Activated T-cell treated with anti-CD3 and anti-CD28 coated beads, Interleukin-2, amount 50 U/mL, for 24 hours (primary cell): Measurements from ENCODE around the gene HOXB6.

Experiments used
- DNase-seq: peaks from one replicate; pipeline ENCODE4 v3.0.0-alpha.2; 2020
- H3K27ac Mint-ChIP-seq: 2 replicates; pipeline ENCODE4 v1.8.0; 2020; ENCODE audit warnings: mild to moderate bottlenecking, mixed read lengths
- H3K27me3 Mint-ChIP-seq: 2 replicates; pipeline ENCODE4 v1.8.0; 2020; ENCODE audit warnings: mixed read lengths
- H3K36me3 Mint-ChIP-seq: 2 replicates; pipeline ENCODE4 v1.8.0; 2020; ENCODE audit warnings: low read depth, mixed read lengths
- H3K4me1 Mint-ChIP-seq: 2 replicates; pipeline ENCODE4 v1.8.0; 2020; ENCODE audit warnings: low read depth, mixed read lengths
- H3K4me3 Mint-ChIP-seq: 2 replicates; pipeline ENCODE4 v1.8.0; 2020; ENCODE audit warnings: mild to moderate bottlenecking, moderate library complexity, mixed read lengths
- H3K9me3 Mint-ChIP-seq: 2 replicates; pipeline ENCODE4 v1.8.0; 2020; ENCODE audit warnings: mixed read lengths

Gene HOXB6

GRCh38 chr17:48578616-48579470 lies 25.9 kb downstream of the HOXB6 start:
- peaks cover 76% of the 10 kb centered on the region for H3K27me3 Mint-ChIP-seq
- peak overlapping the region; percentile 83 for H3K4me3 Mint-ChIP-seq
- H3K36me3 Mint-ChIP-seq: no peaks in the 10 kb centered on the region
- DNase-seq: no peak
- H3K27ac Mint-ChIP-seq: peak overlapping the region; percentile 37
- peaks cover 50% of the 10 kb centered on the region for H3K4me1 Mint-ChIP-seq
- H3K9me3 Mint-ChIP-seq: no peaks in the 10 kb centered on the region

GRCh38 chr17:48577946-48578615 lies 26.7 kb downstream of the HOXB6 start, which contains the start of gene HOXB4:
Gene HOXB4 (minus strand): TSS chr17:48578350. CDS start chr17:48578319, 31 bp downstream.
- H3K4me3 Mint-ChIP-seq: peak within 1 kb of the TSS; percentile 83
- no peaks in the 10 kb centered on the region for H3K9me3 Mint-ChIP-seq

GRCh38 chr17:48577330-48577945 lies 27.3 kb downstream of the HOXB6 start:
- H3K9me3 Mint-ChIP-seq: no peaks in the 10 kb centered on the region
- peak overlapping the region; percentile 38 for H3K27ac Mint-ChIP-seq
- peak overlapping the region; percentile 75 for H3K4me3 Mint-ChIP-seq
- peaks cover 62% of the 10 kb centered on the region for H3K27me3 Mint-ChIP-seq
- peaks cover 47% of the 10 kb centered on the region for H3K4me1 Mint-ChIP-seq
- no peaks in the 10 kb centered on the region for H3K36me3 Mint-ChIP-seq
- peak; percentile 42 for DNase-seq

More at GRCh38 chr17:48577946-48578615, 26.7 kb downstream of the HOXB6 start, which contains the start of gene HOXB4:
- Mint-ChIP-seq H3K4me1 (peaks cover 50% of the 10 kb centered on the region), H3K27ac (peak within 1 kb of the TSS; percentile 83), H3K36me3 (no peaks in the 10 kb centered on the region), H3K27me3 (peaks cover 69% of the 10 kb centered on the region)
- peak; percentile 76 for DNase-seq

GRCh38 chr17:48576479-48577309 lies 28.1 kb downstream of the HOXB6 start:
- peaks cover 56% of the 10 kb centered on the region for H3K27me3 Mint-ChIP-seq
- no peaks in the 10 kb centered on the region for H3K9me3 Mint-ChIP-seq
- peak overlapping the region; percentile 75 for H3K4me3 Mint-ChIP-seq
- peaks cover 43% of the 10 kb centered on the region for H3K4me1 Mint-ChIP-seq
- H3K27ac Mint-ChIP-seq: peak overlapping the region; percentile 29
- no peaks in the 10 kb centered on the region for H3K36me3 Mint-ChIP-seq
- no peak for DNase-seq

GRCh38 chr17:48575673-48576478 lies 28.9 kb downstream of the HOXB6 start:
- Mint-ChIP-seq H3K4me1 (peaks cover 35% of the 10 kb centered on the region), H3K36me3 (no peaks in the 10 kb centered on the region), H3K4me3 (no peak overlapping the region), H3K9me3 (no peaks in the 10 kb centered on the region), H3K27ac (no peak overlapping the region), H3K27me3 (peaks cover 48% of the 10 kb centered on the region)
- no peak for DNase-seq

DNA sequence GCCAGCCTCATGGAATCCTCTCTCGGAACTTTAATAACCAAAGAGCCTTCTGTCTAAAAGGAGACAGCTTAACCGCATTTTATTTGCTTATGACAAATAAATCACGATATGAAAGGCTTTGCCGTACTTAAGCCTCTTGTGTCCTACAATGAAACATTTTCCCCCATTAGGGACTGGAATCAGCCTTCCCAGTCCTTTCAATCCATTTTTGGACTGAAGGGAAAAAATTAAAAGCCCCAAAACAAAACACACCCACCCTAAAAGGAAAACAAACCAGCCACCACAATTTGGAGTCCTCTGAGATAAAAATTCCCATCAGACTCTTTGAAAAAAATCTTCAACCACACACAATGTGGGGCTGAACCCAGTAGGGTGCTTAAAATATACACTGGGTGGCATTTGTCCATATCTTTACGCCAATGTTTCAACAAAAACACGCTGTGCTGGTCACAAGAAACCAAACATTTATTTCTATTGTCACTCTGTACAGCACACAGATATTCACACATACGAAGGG lies 29.7 kb downstream of the HOXB6 start:
- peaks cover 29% of the 10 kb centered on the region for H3K4me1 Mint-ChIP-seq
- H3K9me3 Mint-ChIP-seq: no peaks in the 10 kb centered on the region
- peaks cover 43% of the 10 kb centered on the region for H3K27me3 Mint-ChIP-seq
- no peak overlapping the region for H3K4me3 Mint-ChIP-seq
- H3K36me3 Mint-ChIP-seq: no peaks in the 10 kb centered on the region
- DNase-seq: no peak
- no peak overlapping the region for H3K27ac Mint-ChIP-seq

DNA sequence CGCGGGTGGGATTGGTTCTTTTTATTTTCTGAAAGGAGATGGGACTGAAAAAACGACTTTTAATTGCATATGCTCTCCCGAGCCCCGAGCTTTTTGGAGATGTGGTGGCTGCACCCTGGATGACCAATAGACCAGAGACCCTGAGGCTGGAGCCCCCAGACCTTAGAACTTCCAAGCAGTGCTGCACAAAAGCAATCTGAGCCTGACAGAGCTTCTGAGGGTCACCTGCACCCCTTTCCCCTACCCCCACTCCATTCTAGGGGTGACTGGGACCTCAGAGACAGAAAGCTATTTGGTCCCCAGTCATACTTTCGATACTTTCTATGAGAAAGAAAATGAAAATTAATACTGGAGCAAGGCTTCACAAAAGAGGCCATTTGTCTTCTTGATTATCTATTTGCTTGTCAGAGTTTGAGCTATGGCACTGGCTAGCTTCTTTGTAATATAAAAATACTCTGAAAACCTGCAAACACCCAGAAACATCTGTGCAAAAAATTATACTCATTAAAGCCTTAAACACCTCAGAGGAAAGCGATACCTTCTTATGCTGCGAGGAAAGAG lies 30.2 kb downstream of the HOXB6 start:
- Mint-ChIP-seq H3K27ac (no peak overlapping the region), H3K4me3 (no peak overlapping the region), H3K4me1 (peaks cover 26% of the 10 kb centered on the region), H3K36me3 (no peaks in the 10 kb centered on the region), H3K9me3 (no peaks in the 10 kb centered on the region), H3K27me3 (peaks cover 38% of the 10 kb centered on the region)
- no peak for DNase-seq

GRCh38 chr17:48571826-48572417 lies 32.9 kb downstream of the HOXB6 start:
- Mint-ChIP-seq H3K27ac (no peak overlapping the region), H3K36me3 (no peaks in the 10 kb centered on the region), H3K9me3 (no peaks in the 10 kb centered on the region), H3K27me3 (peaks cover 17% of the 10 kb centered on the region), H3K4me3 (no peak overlapping the region), H3K4me1 (peaks cover 10% of the 10 kb centered on the region)
- DNase-seq: no peak

DNA sequence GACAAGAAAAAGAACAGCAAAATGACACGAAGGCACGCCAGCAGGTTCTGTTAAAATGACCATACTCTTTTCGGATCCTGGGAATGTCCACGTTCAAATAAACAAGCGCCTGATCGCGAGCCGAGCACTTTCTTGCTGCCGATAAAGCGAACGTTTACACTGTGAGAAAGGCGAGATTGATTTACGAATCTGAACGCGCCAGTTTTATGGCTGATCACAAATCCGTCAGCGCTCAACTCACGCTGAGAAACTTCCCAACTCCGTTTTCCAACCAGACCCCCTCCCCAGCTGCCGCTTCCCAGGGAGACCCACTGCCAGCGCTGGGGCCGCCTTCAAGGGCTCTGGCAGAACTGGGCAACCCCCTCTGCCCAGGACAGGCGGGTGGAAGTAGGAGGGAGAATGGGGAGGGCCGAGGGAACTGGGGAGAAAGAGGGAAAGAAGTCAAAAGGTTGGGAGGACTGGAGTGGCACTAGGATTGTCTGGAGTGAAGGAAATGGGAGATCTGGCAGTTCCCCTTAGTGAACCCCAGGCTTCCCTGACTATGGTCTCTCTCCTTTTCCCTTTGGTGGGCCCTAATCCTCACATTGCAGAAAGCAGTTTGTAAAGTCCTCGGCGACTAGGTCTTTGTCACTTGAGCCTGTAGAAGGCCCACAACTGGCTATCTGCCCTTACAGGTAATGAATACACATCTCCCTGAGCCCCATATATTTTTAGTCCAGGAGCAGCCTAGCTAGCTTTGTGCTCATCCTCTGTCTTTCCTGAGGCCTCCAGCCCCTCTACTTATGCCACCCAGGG lies 33.6 kb downstream of the HOXB6 start:
- no peak for DNase-seq
- no peak overlapping the region for H3K27ac Mint-ChIP-seq

GRCh38 chr17:48570325-48571023 lies 34.3 kb downstream of the HOXB6 start:
- H3K4me3 Mint-ChIP-seq: no peak overlapping the region
- H3K9me3 Mint-ChIP-seq: no peaks in the 10 kb centered on the region
- peaks cover 4% of the 10 kb centered on the region for H3K4me1 Mint-ChIP-seq
- peaks cover 11% of the 10 kb centered on the region for H3K27me3 Mint-ChIP-seq
- DNase-seq: no peak
- H3K36me3 Mint-ChIP-seq: no peaks in the 10 kb centered on the region
- no peak overlapping the region for H3K27ac Mint-ChIP-seq

More for the DNA sequence above, 33.6 kb downstream of the HOXB6 start:
- Mint-ChIP-seq H3K27me3 (peaks cover 14% of the 10 kb centered on the region), H3K4me3 (no peak overlapping the region), H3K9me3 (no peaks in the 10 kb centered on the region), H3K4me1 (peaks cover 7% of the 10 kb centered on the region), H3K36me3 (no peaks in the 10 kb centered on the region)

DNA sequence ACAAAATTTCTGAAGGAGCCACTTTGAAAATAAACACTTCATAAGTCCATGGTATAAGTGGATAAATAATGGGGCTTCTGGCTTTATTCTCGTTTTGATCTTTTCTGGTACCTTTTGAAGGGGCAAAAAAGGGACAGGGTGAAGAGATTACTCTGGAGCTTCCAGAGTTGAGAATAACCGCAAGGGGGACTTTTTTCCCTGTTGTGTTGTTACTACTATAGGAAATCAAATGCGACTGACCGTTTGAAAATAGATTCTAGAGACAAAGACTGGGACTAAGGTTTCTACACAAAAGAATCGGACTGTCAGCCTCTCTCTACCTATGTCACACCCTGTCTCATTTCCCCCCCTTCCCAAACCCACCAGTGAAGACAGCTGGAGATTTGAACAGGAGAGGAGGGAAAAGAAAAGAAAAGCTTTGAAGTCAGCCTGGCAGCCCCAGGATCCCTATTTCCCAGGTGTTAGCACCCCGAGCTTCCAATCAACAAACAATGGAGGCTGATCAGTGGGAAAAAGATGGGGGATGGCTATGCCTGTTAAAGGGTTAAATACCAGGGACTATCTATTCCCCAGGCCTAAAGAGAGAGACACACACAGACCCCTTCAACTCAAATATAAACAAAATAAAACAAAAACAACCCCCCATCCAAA lies 35.0 kb downstream of the HOXB6 start:
- no peaks in the 10 kb centered on the region for H3K9me3 Mint-ChIP-seq
- no peak overlapping the region for H3K4me3 Mint-ChIP-seq
- H3K27ac Mint-ChIP-seq: no peak overlapping the region
- peaks cover 4% of the 10 kb centered on the region for H3K4me1 Mint-ChIP-seq
- no peaks in the 10 kb centered on the region for H3K36me3 Mint-ChIP-seq
- DNase-seq: no peak
- peaks cover 9% of the 10 kb centered on the region for H3K27me3 Mint-ChIP-seq
